Measurements from ENCODE around the gene BEND7. TPM values are rescaled to one million over a fixed set of nuclear protein-coding genes. Genes with fewer than 3 reads are reported as not detected.

BEND7 gene
- total and polyA plus RNA-seq, 2 donors from 2014 or later, result 16.7 to 37.9 TPM

GRCh38 chr10:13520194-13520593, 8.6 kb downstream of the BEND7 start:
- H3K9ac ChIP-seq (ENCODE audit: low read length in 3 of 3), result no peak overlapping the region
- peaks cover 0 to 6% (median 6%) of the 10 kb centered on the region in 3 donors for H3K36me3 ChIP-seq (ENCODE audit: control insufficient read depth in 2 of 3, insufficient read depth in 3 of 3, low read length in 3 of 3)
- H3K9me3 ChIP-seq (ENCODE audit: control insufficient read depth in 2 of 3, insufficient read depth in 1 of 3, low read length in 3 of 3), result no peaks in the 10 kb centered on the region
- intact Hi-C loops (cut with DNase I), result no loop called here
- no peak overlapping the region for H3K27ac ChIP-seq (ENCODE audit: low read depth in 2 of 2, low read length in 2 of 2)
- H3K27me3 ChIP-seq (ENCODE audit: control insufficient read depth, insufficient read depth, low read length), result no peaks in the 10 kb centered on the region
- no peak overlapping the region for H3K4me3 ChIP-seq (ENCODE audit: low read length in 3 of 3)
- peaks cover 0 to 7% (median under 1%) of the 10 kb centered on the region in 3 donors for H3K4me1 ChIP-seq (ENCODE audit: control insufficient read depth in 2 of 3, insufficient read depth in 2 of 3, low read depth in 1 of 3, low read length in 3 of 3)
- no peak for DNase-seq
- TF ChIP-seq CTCF (IDR thresholded peaks at IDR 0.05; ENCODE audit: borderline replicate concordance, extremely low read depth, insufficient read depth), result no peak
- no peak for FAIRE-seq

GRCh38 chr10:13518076-13518692, 10.6 kb downstream of the BEND7 start:
- FAIRE-seq (no peak), DNase-seq (peak in 3 of 5 donors; percentile 38 to 42 (median 39))
- Histone ChIP-seq H3K9ac (ENCODE audit: low read length in 3 of 3) (no peak overlapping the region), H3K27me3 (ENCODE audit: control insufficient read depth, insufficient read depth, low read length) (no peaks in the 10 kb centered on the region), H3K27ac (ENCODE audit: low read depth in 2 of 2, low read length in 2 of 2) (no peak overlapping the region), H3K4me1 (ENCODE audit: control insufficient read depth in 2 of 3, insufficient read depth in 2 of 3, low read depth in 1 of 3, low read length in 3 of 3) (no peaks in the 10 kb centered on the region), H3K9me3 (ENCODE audit: control insufficient read depth in 2 of 3, insufficient read depth in 1 of 3, low read length in 3 of 3) (no peaks in the 10 kb centered on the region), H3K4me3 (ENCODE audit: low read length in 3 of 3) (no peak overlapping the region), H3K36me3 (ENCODE audit: control insufficient read depth in 2 of 3, insufficient read depth in 3 of 3, low read length in 3 of 3) (peaks cover 0 to 7% (median 6%) of the 10 kb centered on the region in 3 donors)
- intact Hi-C loops (cut with DNase I), result no loop called here
- no peak for TF ChIP-seq CTCF (IDR thresholded peaks at IDR 0.05; ENCODE audit: borderline replicate concordance, extremely low read depth, insufficient read depth)

GRCh38 chr10:13517675-13518074, 11.1 kb downstream of the BEND7 start:
- H3K4me1 ChIP-seq (ENCODE audit: control insufficient read depth in 2 of 3, insufficient read depth in 2 of 3, low read depth in 1 of 3, low read length in 3 of 3), result no peaks in the 10 kb centered on the region
- DNase-seq (no peak), FAIRE-seq (no peak)
- no peak overlapping the region for H3K27ac ChIP-seq (ENCODE audit: low read depth in 2 of 2, low read length in 2 of 2)
- H3K9ac ChIP-seq (ENCODE audit: low read length in 3 of 3), result no peak overlapping the region
- TF ChIP-seq CTCF (IDR thresholded peaks at IDR 0.05; ENCODE audit: borderline replicate concordance, extremely low read depth, insufficient read depth), result no peak
- H3K36me3 ChIP-seq (ENCODE audit: control insufficient read depth in 2 of 3, insufficient read depth in 3 of 3, low read length in 3 of 3), result peaks cover 0 to 9% (median 6%) of the 10 kb centered on the region in 3 donors
- no peaks in the 10 kb centered on the region for H3K27me3 ChIP-seq (ENCODE audit: control insufficient read depth, insufficient read depth, low read length)
- intact Hi-C loops (cut with DNase I), result no loop called here
- H3K9me3 ChIP-seq (ENCODE audit: control insufficient read depth in 2 of 3, insufficient read depth in 1 of 3, low read length in 3 of 3), result no peaks in the 10 kb centered on the region
- H3K4me3 ChIP-seq (ENCODE audit: low read length in 3 of 3), result no peak overlapping the region

GRCh38 chr10:13516176-13516575, 12.6 kb downstream of the BEND7 start:
- Histone ChIP-seq H3K4me1 (ENCODE audit: control insufficient read depth in 2 of 3, insufficient read depth in 2 of 3, low read depth in 1 of 3, low read length in 3 of 3) (no peaks in the 10 kb centered on the region), H3K27ac (ENCODE audit: low read depth in 2 of 2, low read length in 2 of 2) (no peak overlapping the region), H3K36me3 (ENCODE audit: control insufficient read depth in 2 of 3, insufficient read depth in 3 of 3, low read length in 3 of 3) (peaks cover 0 to 9% (median 6%) of the 10 kb centered on the region in 3 donors), H3K9ac (ENCODE audit: low read length in 3 of 3) (no peak overlapping the region), H3K9me3 (ENCODE audit: control insufficient read depth in 2 of 3, insufficient read depth in 1 of 3, low read length in 3 of 3) (no peaks in the 10 kb centered on the region), H3K27me3 (ENCODE audit: control insufficient read depth, insufficient read depth, low read length) (no peaks in the 10 kb centered on the region), H3K4me3 (ENCODE audit: low read length in 3 of 3) (no peak overlapping the region)
- FAIRE-seq (no peak), DNase-seq (no peak)
- TF ChIP-seq CTCF (IDR thresholded peaks at IDR 0.05; ENCODE audit: borderline replicate concordance, extremely low read depth, insufficient read depth), result no peak
- intact Hi-C loops (cut with DNase I), result no loop called here
